GM12801 (cell line): Measurements from ENCODE around the gene TPSAB1.

Experiments used
- TF ChIP-seq, protein P1 (sequence below): IDR thresholded peaks from one replicate; pipeline ENCODE4 v1.5.1; 2011; ENCODE audit warnings: control low read depth; ENCODE audit not compliant: insufficient read length; ENCODE audit errors: extremely low read depth

The TPSAB1 gene

DNA sequence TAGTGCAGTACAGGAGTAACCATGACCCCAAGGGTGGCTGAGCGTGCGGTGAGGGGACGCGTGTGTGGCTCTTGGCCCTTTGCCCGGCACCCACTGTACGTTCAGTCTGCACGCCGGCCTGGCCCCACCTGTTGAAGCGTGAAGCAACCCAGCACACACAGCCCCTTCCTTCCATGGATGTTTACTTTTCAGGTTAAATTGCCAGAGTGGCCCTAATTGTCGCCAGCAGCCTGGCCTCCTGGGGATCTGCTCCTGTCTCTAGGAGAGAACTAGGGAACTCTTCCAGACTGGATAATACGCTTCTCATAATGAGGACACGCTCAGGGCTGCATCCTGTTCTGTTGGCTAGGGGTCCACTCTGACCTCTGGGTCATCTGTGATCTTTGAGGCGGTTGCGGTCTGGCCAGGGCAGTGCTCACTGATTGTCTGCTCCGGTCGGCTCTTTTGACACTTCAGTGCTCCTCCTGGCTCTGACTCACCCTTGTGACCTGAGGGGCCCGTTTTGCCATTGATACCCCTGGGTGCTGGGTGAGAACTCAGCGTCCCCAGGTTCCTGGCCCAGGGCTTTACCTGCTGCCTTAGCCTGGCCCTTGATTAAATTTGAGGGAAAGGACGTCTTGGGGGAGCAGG lies 43.2 kb upstream of the TPSAB1 start:
- TF ChIP-seq, protein P1, sequence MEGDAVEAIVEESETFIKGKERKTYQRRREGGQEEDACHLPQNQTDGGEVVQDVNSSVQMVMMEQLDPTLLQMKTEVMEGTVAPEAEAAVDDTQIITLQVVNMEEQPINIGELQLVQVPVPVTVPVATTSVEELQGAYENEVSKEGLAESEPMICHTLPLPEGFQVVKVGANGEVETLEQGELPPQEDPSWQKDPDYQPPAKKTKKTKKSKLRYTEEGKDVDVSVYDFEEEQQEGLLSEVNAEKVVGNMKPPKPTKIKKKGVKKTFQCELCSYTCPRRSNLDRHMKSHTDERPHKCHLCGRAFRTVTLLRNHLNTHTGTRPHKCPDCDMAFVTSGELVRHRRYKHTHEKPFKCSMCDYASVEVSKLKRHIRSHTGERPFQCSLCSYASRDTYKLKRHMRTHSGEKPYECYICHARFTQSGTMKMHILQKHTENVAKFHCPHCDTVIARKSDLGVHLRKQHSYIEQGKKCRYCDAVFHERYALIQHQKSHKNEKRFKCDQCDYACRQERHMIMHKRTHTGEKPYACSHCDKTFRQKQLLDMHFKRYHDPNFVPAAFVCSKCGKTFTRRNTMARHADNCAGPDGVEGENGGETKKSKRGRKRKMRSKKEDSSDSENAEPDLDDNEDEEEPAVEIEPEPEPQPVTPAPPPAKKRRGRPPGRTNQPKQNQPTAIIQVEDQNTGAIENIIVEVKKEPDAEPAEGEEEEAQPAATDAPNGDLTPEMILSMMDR = no peak

DNA sequence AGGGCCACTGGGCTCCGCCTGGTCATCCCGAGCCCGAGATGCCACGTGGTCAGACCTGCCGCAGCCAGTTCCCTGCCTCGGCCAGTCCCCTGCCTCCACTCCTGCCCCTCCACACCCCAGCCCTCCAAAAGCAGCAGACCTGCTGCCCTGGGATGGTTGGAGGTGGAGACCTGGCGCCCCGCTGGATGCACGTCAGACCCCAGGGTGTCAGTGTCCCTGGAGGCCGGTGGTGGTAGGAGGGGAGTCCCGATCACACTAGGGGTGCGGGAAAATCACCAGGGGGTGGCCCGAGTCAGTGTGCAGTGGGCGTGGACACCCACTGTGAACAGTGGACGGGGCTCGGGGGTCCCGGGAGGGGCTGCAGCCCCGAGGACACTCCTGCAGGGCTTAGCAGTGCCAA lies 42.3 kb upstream of the TPSAB1 start:
- TF ChIP-seq, protein P1 = no peak

DNA sequence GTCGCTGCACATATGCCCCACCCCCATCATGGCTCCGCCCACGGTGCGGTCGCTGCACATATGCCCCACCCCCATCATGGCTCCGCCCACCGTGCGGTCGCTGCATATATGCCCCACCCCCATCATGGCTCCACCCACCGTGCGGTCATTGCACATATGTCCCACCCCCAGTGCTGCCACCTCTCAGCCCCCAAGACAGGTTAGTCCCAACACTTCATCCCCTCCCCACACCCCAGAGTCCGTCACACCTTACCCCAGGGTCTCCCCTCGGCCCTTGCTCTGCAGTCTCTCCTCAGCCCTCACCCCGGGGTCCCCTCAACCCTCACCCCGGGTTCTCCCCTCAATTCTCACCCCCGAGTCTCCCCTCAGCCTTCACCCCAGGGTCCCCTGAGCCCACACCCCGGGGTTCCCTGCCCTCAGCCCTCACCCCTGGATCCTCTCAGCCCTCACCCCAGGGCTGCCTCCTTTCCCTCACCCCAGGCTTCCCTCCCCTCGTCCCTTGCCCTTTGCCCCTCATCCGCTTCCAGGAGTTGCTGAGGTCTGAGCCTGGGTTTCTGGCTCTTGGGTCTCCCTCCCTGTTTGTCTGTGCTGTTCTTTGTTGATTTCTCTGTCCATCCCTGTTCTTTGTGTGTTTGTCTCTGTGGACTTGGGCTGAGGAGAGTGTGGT lies 41.0 kb upstream of the TPSAB1 start:
- TF ChIP-seq, protein P1 = no peak

DNA sequence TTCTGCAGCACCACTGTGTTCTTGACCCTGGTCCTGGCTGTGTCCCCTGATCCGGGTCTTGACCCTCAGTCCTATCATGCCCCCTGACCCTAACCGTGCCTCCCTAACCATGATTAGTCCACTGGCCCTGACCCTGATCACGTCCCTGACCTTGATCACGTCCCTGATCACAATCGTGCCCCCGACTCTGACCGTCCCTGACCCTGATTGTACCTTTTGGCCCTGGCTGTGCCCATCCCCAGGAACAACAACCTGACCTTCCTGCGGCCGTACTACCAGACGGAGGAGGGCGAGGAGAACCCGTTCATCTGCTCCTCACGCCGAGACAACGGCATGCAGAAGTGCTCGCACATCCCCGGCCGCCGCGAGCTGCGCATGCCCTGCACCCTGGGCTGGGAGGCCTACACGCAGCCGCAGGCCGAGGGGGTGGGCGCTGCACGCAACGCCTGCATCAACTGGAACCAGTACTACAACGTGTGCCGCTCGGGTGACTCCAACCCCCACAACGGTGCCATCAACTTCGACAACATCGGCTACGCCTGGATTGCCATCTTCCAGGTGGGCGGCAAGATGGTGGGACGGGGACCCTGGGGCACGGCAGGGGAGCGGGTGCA lies 40.4 kb upstream of the TPSAB1 start:
- TF ChIP-seq, protein P1 = no peak

DNA sequence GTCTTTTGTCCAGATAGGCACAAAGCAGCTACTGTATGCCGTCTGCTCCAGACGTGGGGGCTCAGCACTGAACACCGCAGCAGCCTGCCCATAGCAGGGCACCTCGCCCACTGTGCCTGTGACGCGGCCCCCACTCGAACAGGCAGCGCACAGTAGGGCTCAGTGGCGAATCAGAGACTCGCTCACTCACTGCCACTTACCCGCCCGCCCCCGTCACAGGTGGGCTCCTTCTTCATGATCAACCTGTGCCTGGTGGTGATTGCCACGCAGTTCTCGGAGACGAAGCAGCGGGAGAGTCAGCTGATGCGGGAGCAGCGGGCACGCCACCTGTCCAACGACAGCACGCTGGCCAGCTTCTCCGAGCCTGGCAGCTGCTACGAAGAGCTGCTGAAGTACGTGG lies 39.1 kb upstream of the TPSAB1 start:
- TF ChIP-seq, protein P1 = no peak

DNA sequence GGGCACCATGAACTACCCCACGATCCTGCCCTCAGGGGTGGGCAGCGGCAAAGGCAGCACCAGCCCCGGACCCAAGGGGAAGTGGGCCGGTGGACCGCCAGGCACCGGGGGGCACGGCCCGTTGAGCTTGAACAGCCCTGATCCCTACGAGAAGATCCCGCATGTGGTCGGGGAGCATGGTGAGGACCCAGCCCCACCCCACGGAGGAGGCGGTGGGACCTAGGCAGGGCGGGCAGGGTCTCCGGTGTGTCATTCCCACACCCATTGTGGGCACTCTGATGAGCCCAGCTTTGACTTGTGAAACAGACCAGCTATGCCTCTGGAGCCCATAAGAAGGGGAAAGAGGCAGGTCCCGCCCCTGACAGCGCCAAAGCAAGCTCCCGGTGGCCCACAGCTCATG lies 38.2 kb upstream of the TPSAB1 start:
- TF ChIP-seq, protein P1 = no peak

DNA sequence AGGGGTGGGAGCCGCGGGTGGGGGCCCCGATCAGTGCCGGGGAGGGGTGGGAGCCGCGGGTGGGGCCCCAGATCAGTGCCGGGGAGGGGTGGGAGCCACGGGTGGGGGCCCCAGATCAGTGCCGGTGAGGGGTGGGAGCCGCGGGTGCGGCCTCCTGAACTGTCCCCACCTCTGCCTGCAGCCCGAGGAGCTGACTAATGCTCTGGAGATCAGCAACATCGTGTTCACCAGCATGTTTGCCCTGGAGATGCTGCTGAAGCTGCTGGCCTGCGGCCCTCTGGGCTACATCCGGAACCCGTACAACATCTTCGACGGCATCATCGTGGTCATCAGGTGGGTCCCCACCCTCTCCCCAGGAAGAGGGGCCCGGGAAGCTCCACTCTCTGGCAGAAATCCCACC lies 35.6 kb upstream of the TPSAB1 start:
- TF ChIP-seq, protein P1 = no peak
